ENCODE measurements around the gene RAPGEF2. TPM values are rescaled to one million over a fixed set of nuclear protein-coding genes. Genes with fewer than 3 reads are reported as not detected.

Gene RAPGEF2
- total RNA-seq, 1 experiment from 2014 or later: 37.1 TPM

- Histone ChIP-seq H3K79me1 (ENCODE audit: insufficient read depth, low read depth, low read length, poor library complexity, severe bottlenecking) (no peaks in the 10 kb centered on the region), H4K8ac (replicated peaks; ENCODE audit: insufficient read length, low read depth, low read length) (no peak overlapping the region), H3K4ac (ENCODE audit: low read depth, low read length) (no peak overlapping the region), H3K14ac (ENCODE audit: insufficient read depth, low read length) (no peak overlapping the region), H3K9me3 (ENCODE audit: control insufficient read depth, low read depth, low read length) (no peaks in the 10 kb centered on the region), H2BK15ac (ENCODE audit: low read depth, low read length) (no peak overlapping the region), H3K18ac (ENCODE audit: insufficient read length, low read depth, low read length) (no peak overlapping the region), H2AK5ac (ENCODE audit: insufficient read length, low read length) (no peak overlapping the region), H3K27ac (ENCODE audit: insufficient read length, low read depth, low read length) (no peak overlapping the region), H4K91ac (ENCODE audit: insufficient read length, low read depth, low read length) (no peak overlapping the region), H3K23me2 (ENCODE audit: insufficient read length, low read depth, low read length, poor library complexity, severe bottlenecking) (no peaks in the 10 kb centered on the region), H4K20me1 (ENCODE audit: control insufficient read depth, insufficient read depth, insufficient read length) (no peaks in the 10 kb centered on the region), H2AFZ (ENCODE audit: low read length) (no peak overlapping the region), H3K56ac (ENCODE audit: insufficient read length, low read depth, low read length) (no peak overlapping the region), H3K79me2 (ENCODE audit: insufficient read depth, low read length) (no peaks in the 10 kb centered on the region), H2BK20ac (ENCODE audit: low read depth, low read length, poor library complexity, severe bottlenecking) (no peak overlapping the region), H3K23ac (ENCODE audit: insufficient read length, low read depth, low read length) (no peak overlapping the region), H2BK12ac (ENCODE audit: insufficient read length, low read depth, low read length) (no peak overlapping the region), H3K4me1 (ENCODE audit: insufficient read depth, low read length) (no peaks in the 10 kb centered on the region), H2BK120ac (ENCODE audit: low read depth, low read length, poor library complexity, severe bottlenecking) (no peak overlapping the region), H3K9ac (ENCODE audit: extremely low read depth, insufficient read length, low read length) (no peak overlapping the region), H3T11ph (ENCODE audit: low read length) (no peak overlapping the region), H4K5ac (ENCODE audit: insufficient read length, low read depth, low read length) (no peak overlapping the region), H2BK5ac (ENCODE audit: insufficient read length, low read length) (no peak overlapping the region), H3K27me3 (ENCODE audit: insufficient read depth, low read length) (no peaks in the 10 kb centered on the region; the same call in 1 of the 2 replicates), H3K4me2 (ENCODE audit: insufficient read depth, insufficient read length, low read length) (no peak overlapping the region)
- TF ChIP-seq CTCF (conservative IDR thresholded peaks at IDR 0.05): no peak
- peaks cover 3 to 9% of the 10 kb centered on the region in 2 experiments; a peak in 4 of 5 replicates for H3K9me3 Mint-ChIP-seq
- peaks cover 20% of the 10 kb centered on the region for H3K27me3 Mint-ChIP-seq (ENCODE audit: low read depth)
- peaks cover 0 to 10% of the 10 kb centered on the region in 2 experiments; a peak in 2 of 4 replicates for H3K4me1 Mint-ChIP-seq
- H3K4me3 Mint-ChIP-seq: no peak overlapping the region
- DNase-seq: no peak
- peaks cover 0 to 4% (median 3%) of the 10 kb centered on the region in 3 experiments; a peak in 2 of 7 replicates for H3K36me3 Mint-ChIP-seq (ENCODE audit: insufficient read depth in 1 of 3, low read depth in 3 of 3)
- H3K27ac Mint-ChIP-seq: no peak overlapping the region
- WGBS (ENCODE audit: extremely low coverage, insufficient read length, low lambda C conversion rate): no CpG with 5 or more reads among the region's 3 CpGs
These were observed 272.1 kb downstream of the RAPGEF2 start for GRCh38 chr4:159374749-159375530.
